ENCODE data around the gene MTHFD2L.

The MTHFD2L gene

GRCh38 chr4:74121643-74122579 is 36.0 kb upstream of the MTHFD2L start:
- TF ChIP-seq USF1 (IDR thresholded peaks at IDR 0.05) (no peak), ZBTB7A (IDR thresholded peaks at IDR 0.05; ENCODE audit: low read depth) (no peak), TAF1 (IDR thresholded peaks at IDR 0.05; ENCODE audit: low read depth) (no peak), REST (IDR thresholded peaks at IDR 0.05; ENCODE audit: low read depth) (no peak), CREB1 (IDR thresholded peaks at IDR 0.05; ENCODE audit: low read depth) (no peak), YY1 (IDR thresholded peaks at IDR 0.05; ENCODE audit: low read depth) (no peak), FOXM1 (IDR thresholded peaks at IDR 0.05; ENCODE audit: borderline replicate concordance, low read depth) (no peak), RAD21 (IDR thresholded peaks at IDR 0.05; ENCODE audit: low read depth) (no peak), EGR1 (IDR thresholded peaks at IDR 0.05) (no peak), TCF12 (IDR thresholded peaks at IDR 0.05; ENCODE audit: low read depth) (no peak)

DNA sequence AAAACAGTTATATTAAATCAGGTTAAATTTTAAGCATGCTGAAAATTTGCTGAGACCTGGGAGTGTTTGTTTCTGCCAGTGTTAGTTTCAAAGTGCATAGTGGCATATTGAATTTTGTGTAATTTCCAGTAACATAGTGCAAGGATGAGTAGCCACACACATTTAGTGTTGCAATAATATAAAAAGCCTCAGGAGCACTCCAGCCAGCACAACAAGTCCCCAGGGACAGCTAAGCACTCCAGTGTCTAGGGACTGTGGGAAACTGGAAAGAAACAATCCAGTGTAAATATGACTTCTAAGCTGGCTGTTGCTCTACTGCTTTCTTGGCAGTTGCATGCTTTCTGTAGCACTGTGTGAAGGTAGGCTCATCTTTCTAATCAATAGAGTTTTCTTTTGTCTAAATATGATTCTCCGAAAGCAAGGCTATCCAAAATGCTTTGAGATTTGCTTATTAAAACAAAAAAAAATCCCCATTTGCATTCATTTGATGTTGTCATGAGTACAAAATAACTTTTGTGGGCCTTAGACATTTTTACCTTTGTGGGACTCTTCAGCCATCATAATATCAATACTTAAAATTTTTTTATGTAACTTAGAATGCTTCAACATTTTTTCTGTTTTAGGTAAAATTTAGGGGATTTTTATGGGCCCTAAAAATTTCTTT is 34.7 kb upstream of the MTHFD2L start:
- TF ChIP-seq NFIC (IDR thresholded peaks at IDR 0.05): no peak

- TF ChIP-seq NFIC (IDR thresholded peaks at IDR 0.05): no peak
- TF ChIP-seq USF1 (IDR thresholded peaks at IDR 0.05): no peak
- TF ChIP-seq YY1 (IDR thresholded peaks at IDR 0.05; ENCODE audit: low read depth): no peak
- TF ChIP-seq ZBTB7A (IDR thresholded peaks at IDR 0.05; ENCODE audit: low read depth): no peak
- no peak for TF ChIP-seq TCF12 (IDR thresholded peaks at IDR 0.05; ENCODE audit: low read depth)
- no peak for TF ChIP-seq REST (IDR thresholded peaks at IDR 0.05; ENCODE audit: low read depth)
- TF ChIP-seq CEBPB (IDR thresholded peaks at IDR 0.05): no peak
- no peak for TF ChIP-seq CREB1 (IDR thresholded peaks at IDR 0.05; ENCODE audit: low read depth)
- no peak for TF ChIP-seq EP300 (IDR thresholded peaks at IDR 0.05; ENCODE audit: borderline replicate concordance)
- no peak for TF ChIP-seq RAD21 (IDR thresholded peaks at IDR 0.05; ENCODE audit: low read depth)
- no peak for TF ChIP-seq MAX (IDR thresholded peaks at IDR 0.05)
- TF ChIP-seq TEAD4 (IDR thresholded peaks at IDR 0.05): no peak
- TF ChIP-seq FOXM1 (IDR thresholded peaks at IDR 0.05; ENCODE audit: borderline replicate concordance, low read depth): no peak
- no peak for TF ChIP-seq EGR1 (IDR thresholded peaks at IDR 0.05)
- no peak for TF ChIP-seq TAF1 (IDR thresholded peaks at IDR 0.05; ENCODE audit: low read depth)
Measured at GRCh38 chr4:74125029-74125428, 32.9 kb upstream of the MTHFD2L start.

- TF ChIP-seq TCF12 (IDR thresholded peaks at IDR 0.05; ENCODE audit: low read depth): no peak
- no peak for TF ChIP-seq CREB1 (IDR thresholded peaks at IDR 0.05; ENCODE audit: low read depth)
- no peak for TF ChIP-seq CEBPB (IDR thresholded peaks at IDR 0.05)
- no peak for TF ChIP-seq MAX (IDR thresholded peaks at IDR 0.05)
- no peak for TF ChIP-seq EGR1 (IDR thresholded peaks at IDR 0.05)
- TF ChIP-seq ZBTB7A (IDR thresholded peaks at IDR 0.05; ENCODE audit: low read depth): no peak
- TF ChIP-seq USF1 (IDR thresholded peaks at IDR 0.05): no peak
- no peak for TF ChIP-seq FOXM1 (IDR thresholded peaks at IDR 0.05; ENCODE audit: borderline replicate concordance, low read depth)
- no peak for TF ChIP-seq TEAD4 (IDR thresholded peaks at IDR 0.05)
- TF ChIP-seq TAF1 (IDR thresholded peaks at IDR 0.05; ENCODE audit: low read depth): no peak
- TF ChIP-seq REST (IDR thresholded peaks at IDR 0.05; ENCODE audit: low read depth): no peak
- TF ChIP-seq RAD21 (IDR thresholded peaks at IDR 0.05; ENCODE audit: low read depth): no peak
- no peak for TF ChIP-seq YY1 (IDR thresholded peaks at IDR 0.05; ENCODE audit: low read depth)
- no peak for TF ChIP-seq NFIC (IDR thresholded peaks at IDR 0.05)
- no peak for TF ChIP-seq EP300 (IDR thresholded peaks at IDR 0.05; ENCODE audit: borderline replicate concordance)
Measured at GRCh38 chr4:74127745-74128144, 30.2 kb upstream of the MTHFD2L start.

Data from Ishikawa (cell line).